Fibroblast of gingiva (primary cell): ENCODE results near the gene SLC6A2.

Source experiments
- DNase-seq: peaks from one replicate; pipeline ENCODE4 v3.0.0-alpha.2; 2011; ENCODE audit warnings: low read depth

SLC6A2 gene

GRCh38 chr16:55713103-55713502 lies 57.3 kb downstream of the SLC6A2 start:
- DNase-seq = no peak

- DNase-seq = no peak
These were observed 61.5 kb downstream of the SLC6A2 start for GRCh38 chr16:55717326-55717725.

- no peak for DNase-seq
These were observed 69.4 kb downstream of the SLC6A2 start for GRCh38 chr16:55725055-55725777.

GRCh38 chr16:55728797-55729196 lies 73.0 kb downstream of the SLC6A2 start:
- no peak for DNase-seq

GRCh38 chr16:55730115-55730514 lies 74.3 kb downstream of the SLC6A2 start:
- no peak for DNase-seq

GRCh38 chr16:55732496-55732895 lies 76.7 kb downstream of the SLC6A2 start:
- no peak for DNase-seq

- no peak for DNase-seq
These were observed 78.9 kb downstream of the SLC6A2 start for GRCh38 chr16:55734665-55735064.

- no peak for DNase-seq
These were observed 79.5 kb downstream of the SLC6A2 start for GRCh38 chr16:55735120-55735781.

GRCh38 chr16:55736671-55737070 lies 80.9 kb downstream of the SLC6A2 start:
- DNase-seq = no peak

- no peak for DNase-seq
These were observed 81.5 kb downstream of the SLC6A2 start for GRCh38 chr16:55737318-55737717.

GRCh38 chr16:55737966-55738365 lies 82.2 kb downstream of the SLC6A2 start:
- no peak for DNase-seq

GRCh38 chr16:55746081-55746480 lies 90.3 kb downstream of the SLC6A2 start:
- DNase-seq = peak; percentile 0

- DNase-seq = peak; percentile 0
These were observed 92.0 kb downstream of the SLC6A2 start for GRCh38 chr16:55747785-55748184.

- peak; percentile 0 for DNase-seq
These were observed 96.8 kb downstream of the SLC6A2 start for GRCh38 chr16:55752465-55753144.

- peak; percentile 0 for DNase-seq
These were observed 97.4 kb downstream of the SLC6A2 start for GRCh38 chr16:55753145-55753631.
